ENCODE measurements around the gene SP6. TPM values are rescaled to one million over a fixed set of nuclear protein-coding genes. Genes with fewer than 3 reads are reported as not detected.

SP6 gene
- total and polyA plus RNA-seq, 2 of the 8 experiments (the other 6 are each of a cell fraction or from before 2014, with no cell fraction given): 1.2 to 1.5 TPM

GRCh38 chr17:47820033-47820789 lies 30.8 kb downstream of the SP6 start:
- H3K27me3 ChIP-seq (replicated peaks in 1 of 4; ENCODE audit: control insufficient read depth in 3 of 4, extremely low read depth in 1 of 4, insufficient read depth in 3 of 4, low read length in 3 of 4): no peaks in the 10 kb centered on the region
- no peak overlapping the region for H3K18ac ChIP-seq (ENCODE audit: extremely low read depth, low read length)
- no peak overlapping the region for H2BK120ac ChIP-seq (replicated peaks; ENCODE audit: low read depth, low read length)
- no peak overlapping the region for H3K4me3 ChIP-seq (ENCODE audit: extremely low read depth in 1 of 4, insufficient read depth in 2 of 4, low read depth in 3 of 4, low read length in 4 of 4)
- H3K36me3 ChIP-seq (ENCODE audit: control insufficient read depth in 2 of 4, insufficient read depth in 4 of 4, low read length in 3 of 4): peaks cover 0 to 11% (median 8%) of the 10 kb centered on the region in 4 experiments; a peak in 4 of 8 replicates
- H3K4ac ChIP-seq (replicated peaks; ENCODE audit: insufficient read length, low read depth, low read length): no peak overlapping the region
- H2BK20ac ChIP-seq (ENCODE audit: low read length): no peak overlapping the region
- peaks cover 8% of the 10 kb centered on the region; the same call in 1 of the 2 replicates for H3K23me2 ChIP-seq (ENCODE audit: low read depth, low read length)
- no peak overlapping the region for H2AK5ac ChIP-seq (ENCODE audit: low read depth, low read length)
- DNase-seq (ENCODE audit: low read depth in 1 of 2, low spot score in 2 of 2): no peak
- ChIA-PET CTCF (ENCODE audit: partially characterized antibody) (interaction anchor here (1.4 to 2.5 kb wide), 3 partner anchors 9 to 127 kb away, joined by 3 to 6 read pairs (median 5); partner anchors contain the start of gene SCRN2), POLR2A (ENCODE audit: partially characterized antibody) (no interaction called here)
- H3K9ac ChIP-seq (replicated peaks in 1 of 4; ENCODE audit: extremely low read depth in 1 of 4, low read depth in 3 of 4, low read length in 3 of 4): no peak overlapping the region
- 73% methylated on average over 12 of the region's 12 CpGs; no CpG with 5 or more reads in 1 of the 2 experiments for WGBS, 2 experiments (ENCODE audit: extremely low coverage in 1 of 2, insufficient coverage in 1 of 2, insufficient read length in 1 of 2, insufficient replicate concordance in 2 of 2, low coverage in 1 of 2, low lambda C conversion rate in 2 of 2, missing lambda C conversion rate in 1 of 2)
- H2BK15ac ChIP-seq (ENCODE audit: low read length): no peak overlapping the region
- H4K20me1 ChIP-seq (replicated peaks in 1 of 2; ENCODE audit: control insufficient read depth in 1 of 2, insufficient read depth in 2 of 2, low read length in 2 of 2): peaks cover 0 to 1% of the 10 kb centered on the region in 2 experiments
- H3K23ac ChIP-seq (ENCODE audit: insufficient read length): no peak overlapping the region
- H3K27ac ChIP-seq (ENCODE audit: low read depth, low read length): no peak overlapping the region
- no peak overlapping the region for H2BK12ac ChIP-seq (ENCODE audit: low read depth, low read length)
- H3K9me3 ChIP-seq (ENCODE audit: insufficient read depth in 2 of 2, low read depth in 1 of 2, low read length in 1 of 2): no peaks in the 10 kb centered on the region
- no peak overlapping the region for H3K14ac ChIP-seq (ENCODE audit: insufficient read length)
- no peaks in the 10 kb centered on the region for H3K79me2 ChIP-seq (ENCODE audit: control insufficient read depth in 1 of 2, insufficient read depth in 2 of 2, low read length in 2 of 2)
- FAIRE-seq: no peak
- H4K91ac ChIP-seq (replicated peaks; ENCODE audit: insufficient read length, low read length): no peak overlapping the region
- peak overlapping the region in 1 of 2 experiments; percentile 72; a peak in 2 of 4 replicates for H3K4me2 ChIP-seq (ENCODE audit: insufficient read depth in 1 of 2, low read depth in 2 of 2, low read length in 2 of 2)
- peaks cover 0 to 12% (median 7%) of the 10 kb centered on the region in 4 experiments; a peak in 6 of 7 replicates for H3K4me1 ChIP-seq (replicated peaks in 1 of 4; ENCODE audit: control insufficient read depth in 3 of 4, insufficient read depth in 4 of 4, low read length in 3 of 4)
- H4K5ac ChIP-seq (ENCODE audit: insufficient read length, low read depth, low read length): no peak overlapping the region
- H3K79me1 ChIP-seq (ENCODE audit: low read depth, low read length): no peaks in the 10 kb centered on the region; the same call in 1 of the 2 replicates
- H4K8ac ChIP-seq (ENCODE audit: extremely low read depth, insufficient read depth, low read length): no peak overlapping the region
- H2AFZ ChIP-seq (ENCODE audit: low read length): no peak overlapping the region
- H2BK5ac ChIP-seq (ENCODE audit: low read depth, low read length): no peak overlapping the region
- H3K56ac ChIP-seq (replicated peaks; ENCODE audit: insufficient read length, low read depth, low read length): no peak overlapping the region

All from H1 (cell line).